ENCODE data around the gene CDH4.

CDH4 gene

GRCh38 chr20:61803915-61804751 lies 552.1 kb downstream of the CDH4 start:
- DNase-seq: no peak

- no peak for DNase-seq
Observed at GRCh38 chr20:61804752-61805295, 552.8 kb downstream of the CDH4 start.

- DNase-seq: no peak
Observed at GRCh38 chr20:61805365-61805764, 553.3 kb downstream of the CDH4 start.

GRCh38 chr20:61805781-61806180 lies 553.7 kb downstream of the CDH4 start:
- DNase-seq: no peak

- DNase-seq: no peak
Observed at GRCh38 chr20:61806314-61806713, 554.3 kb downstream of the CDH4 start.

- DNase-seq: no peak
Observed at GRCh38 chr20:61806995-61807394, 554.9 kb downstream of the CDH4 start.

GRCh38 chr20:61807471-61808160 lies 555.6 kb downstream of the CDH4 start:
- DNase-seq: no peak

GRCh38 chr20:61808447-61808846 lies 556.4 kb downstream of the CDH4 start:
- DNase-seq: no peak

GRCh38 chr20:61809006-61809770 lies 557.1 kb downstream of the CDH4 start:
- DNase-seq: no peak

GRCh38 chr20:61810066-61810737 lies 558.1 kb downstream of the CDH4 start:
- no peak for DNase-seq

- no peak for DNase-seq
Observed at GRCh38 chr20:61810738-61811135, 558.7 kb downstream of the CDH4 start.

GRCh38 chr20:61811166-61811565 lies 559.1 kb downstream of the CDH4 start:
- no peak for DNase-seq

- DNase-seq: no peak
Observed at GRCh38 chr20:61812121-61812844, 560.2 kb downstream of the CDH4 start.

- no peak for DNase-seq
Observed at GRCh38 chr20:61812845-61813485, 560.9 kb downstream of the CDH4 start.

- DNase-seq: no peak
Observed at GRCh38 chr20:61813791-61814190, 561.7 kb downstream of the CDH4 start.

GRCh38 chr20:61814244-61814643 lies 562.2 kb downstream of the CDH4 start:
- no peak for DNase-seq

GRCh38 chr20:61814726-61815125 lies 562.7 kb downstream of the CDH4 start:
- DNase-seq: no peak

GRCh38 chr20:61815176-61815575 lies 563.1 kb downstream of the CDH4 start:
- no peak for DNase-seq

- no peak for DNase-seq
Observed at GRCh38 chr20:61815678-61816077, 563.6 kb downstream of the CDH4 start.

- DNase-seq: no peak
Observed at GRCh38 chr20:61816606-61817460, 564.8 kb downstream of the CDH4 start.

- no peak for DNase-seq
Observed at GRCh38 chr20:61817575-61817974, 565.5 kb downstream of the CDH4 start.

Measured in NCI-H2029 (cell line).